ENCODE data around the gene CNTLN. TPM values are rescaled to one million over a fixed set of nuclear protein-coding genes. Genes with fewer than 3 reads are reported as not detected.
A peak's percentile ranks its signal among the peaks of the same experiment; 100 is the strongest.

Gene CNTLN
- total RNA-seq, 1 experiment from 2014 or later, result 6.7 TPM

DNA sequence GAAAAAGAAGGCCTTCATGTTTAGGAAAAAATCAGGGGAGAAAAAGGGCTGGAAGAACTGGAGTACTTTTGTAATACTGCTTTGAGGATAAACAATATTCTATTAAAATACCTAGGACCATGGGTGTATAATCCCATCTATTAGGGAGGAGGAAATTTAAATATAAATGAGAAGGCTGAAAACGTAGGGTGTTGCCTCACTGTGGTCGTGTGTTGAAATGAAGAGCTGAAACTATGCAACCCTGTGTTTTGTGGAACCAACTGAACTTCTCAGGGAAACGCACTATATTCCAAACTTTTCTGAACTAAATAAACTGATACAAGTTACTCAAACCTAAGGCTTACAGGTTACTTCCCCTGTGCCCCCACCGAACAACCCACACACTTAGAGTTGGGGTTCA is 4.5 kb upstream of the CNTLN start:
- no TSS peak for BruUV-seq (replicated peaks)
- CTCF ChIA-PET, result no interaction called here
- no peaks in the 10 kb centered on the region for H3K9me3 Mint-ChIP-seq (ENCODE audit: unreplicated experiment)
- no peaks in the 10 kb centered on the region for H3K27me3 Mint-ChIP-seq (ENCODE audit: insufficient read depth, unreplicated experiment)
- H3K4me1 Mint-ChIP-seq (ENCODE audit: insufficient read depth, unreplicated experiment), result peaks cover 6% of the 10 kb centered on the region
- no peak for DNase-seq (ENCODE audit: unreplicated experiment)
- H3K36me3 Mint-ChIP-seq (ENCODE audit: insufficient read depth, unreplicated experiment), result peaks cover 4% of the 10 kb centered on the region
- H3K4me3 Mint-ChIP-seq (ENCODE audit: unreplicated experiment), result no peak overlapping the region
- no peak for TF ChIP-seq CTCF (IDR thresholded peaks at IDR 0.05; ENCODE audit: unreplicated experiment)
- POLR2A ChIA-PET, result no interaction called here
- H3K27ac Mint-ChIP-seq (ENCODE audit: low read depth, unreplicated experiment), result no peak overlapping the region
- intact Hi-C loops (cut with micrococcal nuclease), result no loop called here

- no TSS peak for BruUV-seq (replicated peaks)
- no peak for DNase-seq (ENCODE audit: unreplicated experiment)
- Mint-ChIP-seq H3K27me3 (ENCODE audit: insufficient read depth, unreplicated experiment) (no peaks in the 10 kb centered on the region), H3K4me3 (ENCODE audit: unreplicated experiment) (no peak overlapping the region), H3K36me3 (ENCODE audit: insufficient read depth, unreplicated experiment) (peaks cover 7% of the 10 kb centered on the region), H3K4me1 (ENCODE audit: insufficient read depth, unreplicated experiment) (peaks cover 6% of the 10 kb centered on the region), H3K9me3 (ENCODE audit: unreplicated experiment) (no peaks in the 10 kb centered on the region), H3K27ac (ENCODE audit: low read depth, unreplicated experiment) (no peak overlapping the region)
- TF ChIP-seq CTCF (IDR thresholded peaks at IDR 0.05; ENCODE audit: unreplicated experiment), result no peak
- ChIA-PET POLR2A (no interaction called here), CTCF (no interaction called here)
- intact Hi-C loops (cut with micrococcal nuclease), result no loop called here
Measured at GRCh38 chr9:17130725-17131124, 4.1 kb upstream of the CNTLN start.

DNA sequence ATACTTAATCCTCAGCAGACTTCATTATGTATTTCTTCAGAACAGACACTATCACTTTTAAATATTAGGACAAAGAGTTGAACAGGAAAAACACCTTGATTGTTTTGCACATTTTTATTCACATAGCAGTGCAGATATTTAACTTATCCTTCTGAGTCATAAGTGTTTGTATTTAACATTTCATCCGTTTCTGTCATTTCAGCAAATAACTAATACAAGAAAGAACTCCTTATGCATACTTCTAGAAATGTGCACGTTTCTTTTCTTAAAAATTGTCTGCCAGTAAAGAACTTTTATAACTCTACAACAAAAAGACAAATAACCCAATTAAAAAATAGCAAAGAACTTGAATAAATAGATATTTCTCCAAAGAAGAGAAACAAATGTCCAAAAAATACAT is 3.3 kb upstream of the CNTLN start:
- CTCF ChIA-PET, result no interaction called here
- no peaks in the 10 kb centered on the region for H3K9me3 Mint-ChIP-seq (ENCODE audit: unreplicated experiment)
- intact Hi-C loops (cut with micrococcal nuclease), result no loop called here
- H3K27ac Mint-ChIP-seq (ENCODE audit: low read depth, unreplicated experiment), result no peak overlapping the region
- peaks cover 6% of the 10 kb centered on the region for H3K4me1 Mint-ChIP-seq (ENCODE audit: insufficient read depth, unreplicated experiment)
- no peak for DNase-seq (ENCODE audit: unreplicated experiment)
- H3K27me3 Mint-ChIP-seq (ENCODE audit: insufficient read depth, unreplicated experiment), result no peaks in the 10 kb centered on the region
- TF ChIP-seq CTCF (IDR thresholded peaks at IDR 0.05; ENCODE audit: unreplicated experiment), result no peak
- H3K4me3 Mint-ChIP-seq (ENCODE audit: unreplicated experiment), result no peak overlapping the region
- H3K36me3 Mint-ChIP-seq (ENCODE audit: insufficient read depth, unreplicated experiment), result peaks cover 7% of the 10 kb centered on the region
- no TSS peak for BruUV-seq (replicated peaks)
- POLR2A ChIA-PET, result no interaction called here

- peak; percentile 54 for DNase-seq (ENCODE audit: unreplicated experiment)
- H3K27me3 Mint-ChIP-seq (ENCODE audit: insufficient read depth, unreplicated experiment), result no peaks in the 10 kb centered on the region
- peak overlapping the region; percentile 95 for H3K4me3 Mint-ChIP-seq (ENCODE audit: unreplicated experiment)
- peaks cover 10% of the 10 kb centered on the region for H3K4me1 Mint-ChIP-seq (ENCODE audit: insufficient read depth, unreplicated experiment)
- intact Hi-C loops (cut with micrococcal nuclease), result no loop called here
- peaks cover 7% of the 10 kb centered on the region for H3K36me3 Mint-ChIP-seq (ENCODE audit: insufficient read depth, unreplicated experiment)
- ChIA-PET CTCF (interaction anchor here (0.6 to 2.8 kb wide), 6 partner anchors 19 to 327 kb away, joined by 3 to 8 read pairs (median 4); no protein-coding TSS in a partner anchor), POLR2A (interaction anchor here (0.6 to 2.1 kb wide), 9 partner anchors 19 to 992 kb away, joined by 3 to 10 read pairs (median 3); no protein-coding TSS in a partner anchor)
- TF ChIP-seq CTCF (IDR thresholded peaks at IDR 0.05; ENCODE audit: unreplicated experiment), result no peak
- H3K27ac Mint-ChIP-seq (ENCODE audit: low read depth, unreplicated experiment), result peak overlapping the region; percentile 93
- no peaks in the 10 kb centered on the region for H3K9me3 Mint-ChIP-seq (ENCODE audit: unreplicated experiment)
- BruUV-seq (replicated peaks), result TSS peak; percentile 50
Measured at GRCh38 chr9:17135295-17136160, 688 bp downstream of the CNTLN start.
